ENCODE data around the gene NRN1.

- TF ChIP-seq CTCF (IDR thresholded peaks at IDR 0.05) (no peak), POLR2A (IDR thresholded peaks at IDR 0.05) (no peak)
Measured at GRCh38 chr6:6037179-6037578, 30.5 kb upstream of the NRN1 start.

Data from lower leg skin (tissue), 3 donors.